Skeletal muscle satellite cell (primary cell): ENCODE measurements around the gene NPPC.
"Not testable (repeated sequence)": the region's sequence is repeated elsewhere in the genome, so short reads cannot be mapped to it uniquely, and the experiment has no call there.

Experiments
- H3K27me3 ChIP-seq: 2 replicates; pipeline ENCODE4 v1.7.0; 2013; ENCODE audit warnings: low read length; ENCODE audit not compliant: control insufficient read depth, insufficient read depth
- H3K36me3 ChIP-seq: 2 replicates; pipeline ENCODE4 v1.7.0; 2013; ENCODE audit warnings: mild to moderate bottlenecking, control low read depth, low read length; ENCODE audit not compliant: insufficient read depth
- H3K4me1 ChIP-seq: 2 replicates; pipeline ENCODE4 v1.7.0; 2013; ENCODE audit warnings: low read length; ENCODE audit not compliant: control insufficient read depth, insufficient read depth
- H3K4me2 ChIP-seq: 2 replicates; pipeline ENCODE4 v1.7.0; 2013; ENCODE audit warnings: mild to moderate bottlenecking, low read length
- H3K4me3 ChIP-seq: 2 replicates; pipeline ENCODE4 v1.7.0; 2013; ENCODE audit warnings: low read length
- H3K9ac ChIP-seq: 2 replicates; pipeline ENCODE4 v1.7.0; 2013; ENCODE audit warnings: mild to moderate bottlenecking, low read depth, low read length, moderate library complexity
- H3K9me3 ChIP-seq: replicated peaks from 2 replicates; pipeline ENCODE4 v1.7.0; 2013; ENCODE audit warnings: mild to moderate bottlenecking, control low read depth, low read length

NPPC gene

DNA sequence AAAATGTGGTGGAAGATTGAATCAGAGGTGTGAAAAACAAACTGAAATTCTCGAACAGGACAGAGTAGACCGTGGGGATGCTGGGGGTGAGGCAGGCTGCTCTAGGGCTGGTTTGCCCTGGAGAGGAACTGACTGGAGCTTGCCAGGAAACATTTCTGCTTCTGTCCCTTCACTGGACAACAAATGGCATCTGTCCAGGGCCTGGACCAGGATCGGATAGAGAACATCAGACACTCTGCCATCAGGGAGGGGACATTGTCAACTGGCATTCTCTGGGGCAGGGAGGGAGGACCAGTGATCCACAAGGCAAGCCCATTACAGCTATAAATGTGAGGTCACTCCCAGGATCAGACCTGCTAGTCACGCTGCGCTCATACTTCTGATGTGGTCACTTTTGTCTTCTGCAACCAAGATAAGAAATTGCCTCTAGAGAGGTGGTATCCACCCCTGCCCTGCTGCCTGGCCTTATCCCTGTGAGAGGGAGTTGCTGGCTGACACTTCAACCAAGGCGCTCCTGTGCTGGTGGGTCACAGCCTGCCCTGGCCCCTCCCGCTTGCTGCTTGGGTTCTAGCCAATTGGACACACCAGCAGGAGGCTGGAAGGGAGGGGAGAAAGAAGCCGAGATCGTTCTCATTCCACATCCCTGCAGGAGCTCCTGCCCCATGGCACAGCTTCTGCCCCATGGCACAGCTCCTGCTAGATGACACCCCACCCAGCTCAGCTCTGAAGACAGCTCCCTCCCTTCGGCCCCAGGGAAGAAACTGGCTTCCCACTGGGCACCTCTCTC lies 8.7 kb downstream of the NPPC start:
- Histone ChIP-seq H3K4me3 (no peak overlapping the region), H3K9me3 (no peaks in the 10 kb centered on the region), H3K36me3 (no peaks in the 10 kb centered on the region), H3K27me3 (peaks cover 55% of the 10 kb centered on the region), H3K4me2 (no peak overlapping the region), H3K4me1 (no peaks in the 10 kb centered on the region), H3K9ac (no peak overlapping the region)

DNA sequence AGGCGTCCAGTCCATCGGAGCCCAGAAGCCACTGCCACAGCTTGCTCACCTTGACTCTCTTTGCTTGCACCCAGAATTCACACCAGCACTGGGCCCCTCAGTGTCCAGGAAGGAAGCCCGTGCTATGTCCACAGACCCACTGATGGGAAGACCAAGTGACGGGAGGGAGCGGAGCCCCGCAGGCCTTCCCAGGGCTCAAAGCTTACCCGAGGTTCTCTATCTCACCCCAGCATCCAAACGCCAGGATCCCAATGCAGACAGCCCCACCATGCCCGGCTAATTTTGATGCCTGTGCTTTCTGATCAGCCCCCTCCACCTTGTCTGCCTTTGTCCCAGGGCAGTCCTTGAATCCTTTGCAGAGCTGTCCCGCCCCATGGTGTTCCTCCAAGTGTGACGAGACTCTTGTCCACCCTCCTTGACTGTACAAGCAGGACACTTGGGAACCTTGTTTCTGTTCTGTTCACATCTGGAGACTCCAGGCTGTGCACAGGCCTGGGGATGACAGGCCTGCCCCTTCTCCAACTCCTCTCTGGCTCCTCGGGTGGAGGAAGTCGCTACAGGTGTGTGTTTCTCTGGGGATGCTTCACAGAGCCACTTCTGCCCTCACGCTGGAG lies 12.0 kb downstream of the NPPC start:
- Histone ChIP-seq H3K4me1 (no peaks in the 10 kb centered on the region), H3K27me3 (peaks cover 54% of the 10 kb centered on the region), H3K9ac (no peak overlapping the region), H3K36me3 (no peaks in the 10 kb centered on the region), H3K9me3 (no peaks in the 10 kb centered on the region), H3K4me2 (no peak overlapping the region), H3K4me3 (no peak overlapping the region)

DNA sequence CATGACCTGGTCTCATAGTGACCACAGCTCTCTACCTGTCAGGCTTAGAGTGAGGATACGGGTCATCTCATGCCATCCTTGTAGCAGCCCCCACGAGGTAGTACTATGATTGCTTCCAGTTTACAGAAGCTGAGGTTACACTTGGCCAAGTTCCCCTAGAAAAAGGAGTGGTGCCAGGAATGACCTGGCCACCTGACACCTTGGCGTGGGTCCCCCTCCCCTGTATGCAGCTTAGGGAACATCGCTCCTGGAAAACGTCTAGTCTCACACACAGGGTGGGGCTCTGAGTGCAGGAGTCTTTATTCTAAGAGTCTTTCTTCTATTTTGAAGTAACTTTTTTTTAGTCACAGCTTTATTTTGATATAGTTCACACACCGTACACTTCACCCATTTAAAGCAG lies 14.8 kb downstream of the NPPC start:
- Histone ChIP-seq H3K4me2 (no peak overlapping the region), H3K36me3 (no peaks in the 10 kb centered on the region), H3K9ac (no peak overlapping the region), H3K4me3 (no peak overlapping the region), H3K27me3 (peaks cover 32% of the 10 kb centered on the region), H3K9me3 (no peaks in the 10 kb centered on the region), H3K4me1 (no peaks in the 10 kb centered on the region)

GRCh38 chr2:231910771-231911170 lies 15.4 kb downstream of the NPPC start:
- Histone ChIP-seq H3K4me2 (no peak overlapping the region), H3K9me3 (no peaks in the 10 kb centered on the region), H3K27me3 (peaks cover 28% of the 10 kb centered on the region), H3K4me1 (no peaks in the 10 kb centered on the region), H3K9ac (no peak overlapping the region), H3K4me3 (no peak overlapping the region), H3K36me3 (no peaks in the 10 kb centered on the region)

GRCh38 chr2:231910161-231910560 lies 16.0 kb downstream of the NPPC start:
- H3K36me3 ChIP-seq, H3K4me3 ChIP-seq, H3K4me1 ChIP-seq, H3K9me3 ChIP-seq, H3K9ac ChIP-seq, H3K4me2 ChIP-seq: not testable (repeated sequence)
- peaks cover 22% of the 10 kb centered on the region for H3K27me3 ChIP-seq

- no peak overlapping the region for H3K9ac ChIP-seq
- no peaks in the 10 kb centered on the region for H3K36me3 ChIP-seq
- no peak overlapping the region for H3K4me2 ChIP-seq
- peaks cover 22% of the 10 kb centered on the region for H3K27me3 ChIP-seq
- no peak overlapping the region for H3K4me3 ChIP-seq
- no peaks in the 10 kb centered on the region for H3K4me1 ChIP-seq
- no peaks in the 10 kb centered on the region for H3K9me3 ChIP-seq
Observed at GRCh38 chr2:231909631-231910030, 16.6 kb downstream of the NPPC start.

DNA sequence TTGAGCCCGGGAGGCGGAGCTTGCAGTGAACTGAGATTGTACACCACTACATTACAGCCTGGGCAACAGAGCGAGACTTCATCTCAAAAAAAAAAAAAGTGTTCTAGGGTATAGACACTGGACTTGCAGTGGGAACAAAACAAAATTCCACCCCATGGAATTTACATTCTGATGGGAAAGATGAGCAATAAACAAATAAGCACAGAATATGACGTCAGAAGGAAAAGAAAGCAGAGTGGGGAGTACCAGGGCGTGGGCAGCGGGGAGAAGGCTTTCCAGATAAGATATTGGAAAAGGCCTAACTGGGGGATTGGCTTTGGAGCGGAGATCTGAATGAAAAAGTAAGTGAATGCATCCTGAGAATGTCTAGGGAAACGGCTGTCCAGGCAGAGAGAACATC lies 17.6 kb downstream of the NPPC start:
- Histone ChIP-seq H3K4me2 (no peak overlapping the region), H3K9me3 (no peaks in the 10 kb centered on the region), H3K27me3 (peaks cover 16% of the 10 kb centered on the region), H3K36me3 (no peaks in the 10 kb centered on the region), H3K4me3 (no peak overlapping the region), H3K4me1 (no peaks in the 10 kb centered on the region), H3K9ac (no peak overlapping the region)

DNA sequence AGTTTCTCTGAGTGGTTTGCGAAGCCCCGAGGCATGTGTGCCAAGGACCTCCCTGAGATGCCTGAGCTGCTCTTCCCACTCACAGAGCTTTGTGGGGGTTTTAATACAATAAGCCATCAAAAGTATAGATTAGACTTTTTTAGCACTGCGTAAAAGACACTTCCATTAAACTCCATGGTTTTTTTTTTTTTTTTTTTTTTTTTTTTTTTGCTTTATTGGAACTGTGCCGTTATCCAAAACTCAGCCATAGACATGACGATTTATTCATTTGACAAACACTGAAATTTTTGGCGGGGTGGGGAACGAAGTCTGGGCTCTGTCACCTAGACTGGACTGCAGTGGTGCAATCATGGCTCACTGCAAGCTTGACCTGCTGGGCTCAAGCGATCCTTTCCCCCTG lies 18.4 kb downstream of the NPPC start:
- Histone ChIP-seq H3K4me2 (no peak overlapping the region), H3K36me3 (no peaks in the 10 kb centered on the region)

DNA sequence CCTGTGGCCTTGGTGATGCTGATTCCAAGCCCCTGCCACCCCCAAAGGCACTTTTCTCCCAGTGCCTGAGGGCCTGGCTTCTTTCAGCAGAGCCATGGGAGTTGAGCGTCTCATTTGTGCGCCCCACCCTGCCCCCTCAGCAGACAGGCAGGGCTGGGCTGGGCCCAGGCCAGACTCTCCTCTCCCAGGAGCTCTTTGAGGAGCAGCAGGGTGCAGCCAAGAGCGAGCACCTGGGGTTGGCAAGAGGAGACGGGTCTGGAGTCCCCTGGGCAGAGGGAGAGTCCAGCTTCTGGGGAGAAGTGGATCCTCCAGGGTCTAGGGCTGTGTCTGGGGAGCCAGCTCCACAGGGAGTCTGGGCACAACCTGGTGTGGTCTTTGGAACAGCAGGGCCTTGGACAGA lies 21.2 kb downstream of the NPPC start:
- Histone ChIP-seq H3K4me1 (no peaks in the 10 kb centered on the region), H3K36me3 (no peaks in the 10 kb centered on the region), H3K27me3 (peaks cover 19% of the 10 kb centered on the region), H3K4me3 (no peak overlapping the region), H3K9ac (no peak overlapping the region), H3K9me3 (no peaks in the 10 kb centered on the region), H3K4me2 (no peak overlapping the region)

More for the DNA sequence above, 18.4 kb downstream of the NPPC start:
- H3K9me3 ChIP-seq = no peaks in the 10 kb centered on the region
- H3K27me3 ChIP-seq = peaks cover 17% of the 10 kb centered on the region
- no peak overlapping the region for H3K4me3 ChIP-seq
- H3K4me1 ChIP-seq = no peaks in the 10 kb centered on the region
- no peak overlapping the region for H3K9ac ChIP-seq

- H3K9me3 ChIP-seq = no peaks in the 10 kb centered on the region
- H3K27me3 ChIP-seq = peaks cover 18% of the 10 kb centered on the region
- no peak overlapping the region for H3K4me2 ChIP-seq
Observed at GRCh38 chr2:231904161-231904611, 22.0 kb downstream of the NPPC start.

GRCh38 chr2:231902598-231902997 lies 23.6 kb downstream of the NPPC start:
- Histone ChIP-seq H3K4me2 (no peak overlapping the region), H3K27me3 (peaks cover 20% of the 10 kb centered on the region), H3K4me1 (no peaks in the 10 kb centered on the region), H3K36me3 (no peaks in the 10 kb centered on the region), H3K4me3 (no peak overlapping the region), H3K9ac (no peak overlapping the region), H3K9me3 (no peaks in the 10 kb centered on the region)

More at GRCh38 chr2:231904161-231904611, 22.0 kb downstream of the NPPC start:
- Histone ChIP-seq H3K4me1 (no peaks in the 10 kb centered on the region), H3K4me3 (no peak overlapping the region), H3K9ac (no peak overlapping the region), H3K36me3 (no peaks in the 10 kb centered on the region)

DNA sequence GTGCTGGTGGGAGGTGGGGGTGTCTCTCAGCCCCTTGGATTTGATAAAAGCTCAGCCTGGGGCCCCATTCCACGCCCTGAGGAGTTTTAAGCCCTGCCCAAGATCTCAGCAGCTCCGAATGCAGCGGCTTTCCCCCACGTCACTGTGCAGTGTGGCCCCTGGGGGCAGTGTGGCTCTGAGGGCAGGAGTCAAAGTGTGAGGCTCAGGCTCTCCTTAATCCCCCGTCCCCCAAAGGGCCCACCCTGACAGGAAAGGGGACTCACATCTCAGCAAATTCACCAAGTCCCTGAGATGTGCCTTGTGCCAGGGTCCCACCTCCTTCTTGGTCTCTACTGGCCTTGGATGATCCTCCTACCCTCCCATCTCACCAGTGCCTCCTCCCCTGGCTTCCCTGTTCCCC lies 25.2 kb downstream of the NPPC start:
- no peak overlapping the region for H3K4me3 ChIP-seq
- no peak overlapping the region for H3K4me2 ChIP-seq
- H3K27me3 ChIP-seq = peaks cover 28% of the 10 kb centered on the region
- no peaks in the 10 kb centered on the region for H3K36me3 ChIP-seq
- no peaks in the 10 kb centered on the region for H3K9me3 ChIP-seq
- no peak overlapping the region for H3K9ac ChIP-seq
- H3K4me1 ChIP-seq = no peaks in the 10 kb centered on the region
